ENCODE measurements around the gene UPK1A. TPM values are rescaled to one million over a fixed set of nuclear protein-coding genes. Genes with fewer than 3 reads are reported as not detected.

Gene UPK1A
- polyA plus RNA-seq (ENCODE audit: insufficient read length in 12 of 12) = 10 to 100 TPM in 2 of 12 donors, 1 to 10 TPM in 1, under 1 TPM in 2, not detected in 7; 0.16 to 31.4 (median 5.6) TPM
- long read RNA-seq, donor 1 = 0 reads
- long read RNA-seq, donor 2 = 0 reads
- long read RNA-seq, donor 3 = 0 reads
- long read RNA-seq, donor 4 = 0 reads
- long read RNA-seq, donor 5 = 0 reads
- long read RNA-seq, donor 6 = 0 reads
- long read RNA-seq, donor 7 = 0 reads
- long read RNA-seq, donor 8 = 0 reads
- long read RNA-seq, donor 9, partial matches to known transcripts = 0 of 2 reads
- long read RNA-seq, donor 9, other reads (novel, unspliced or antisense) = 0 of 2 reads
- long read RNA-seq, donor 10 = 0 reads
- long read RNA-seq, donor 11 = 0 reads

- no peak for DNase-seq
These were observed at the start of gene UPK1A for GRCh38 chr19:35666251-35666913. Gene UPK1A (plus strand): TSS chr19:35666517. CDS start chr19:35666813, 296 bp downstream.

- DNase-seq = no peak
These were observed 47.5 kb upstream of the UPK1A start for GRCh38 chr19:35618857-35619256.

GRCh38 chr19:35619290-35619923, 46.9 kb upstream of the UPK1A start:
- no peak for DNase-seq

GRCh38 chr19:35620001-35620400, 46.3 kb upstream of the UPK1A start:
- DNase-seq = no peak

GRCh38 chr19:35621708-35622107, 44.6 kb upstream of the UPK1A start:
- DNase-seq = no peak

GRCh38 chr19:35622750-35623149, 43.6 kb upstream of the UPK1A start:
- DNase-seq = no peak

GRCh38 chr19:35623327-35624010, 42.8 kb upstream of the UPK1A start:
- no peak for DNase-seq

- no peak for DNase-seq
These were observed 38.1 kb upstream of the UPK1A start for GRCh38 chr19:35628264-35628564.

- DNase-seq = peak; percentile 99
These were observed 37.6 kb upstream of the UPK1A start, which contains the start of gene RBM42 for GRCh38 chr19:35628565-35629331. Gene RBM42 (plus strand): TSS chr19:35629036. CDS start chr19:35629154, 118 bp downstream.

GRCh38 chr19:35629332-35629633, 37.0 kb upstream of the UPK1A start:
- no peak for DNase-seq

GRCh38 chr19:35633727-35634440, 32.4 kb upstream of the UPK1A start:
- DNase-seq = no peak

GRCh38 chr19:35636651-35637050, 29.7 kb upstream of the UPK1A start:
- no peak for DNase-seq

- DNase-seq = no peak
These were observed 29.2 kb upstream of the UPK1A start for GRCh38 chr19:35637165-35637564.

GRCh38 chr19:35639321-35639639, 27.0 kb upstream of the UPK1A start:
- no peak for DNase-seq

- DNase-seq = no peak
These were observed 26.5 kb upstream of the UPK1A start for GRCh38 chr19:35639863-35640262.

- DNase-seq = no peak
These were observed 24.7 kb upstream of the UPK1A start, which contains the start of gene ETV2 for GRCh38 chr19:35641515-35642151. Gene ETV2 (plus strand): TSS chr19:35641745. CDS start chr19:35642461, 716 bp downstream.

GRCh38 chr19:35642312-35642711, 24.0 kb upstream of the UPK1A start:
- DNase-seq = no peak

GRCh38 chr19:35642798-35643254, 23.5 kb upstream of the UPK1A start:
- no peak for DNase-seq

GRCh38 chr19:35643255-35644205, 22.8 kb upstream of the UPK1A start:
- DNase-seq = peak; percentile 80
